Esophagus mucosa (tissue), 1 donor: Measurements from ENCODE around the gene SLC4A4. TPM values are rescaled to one million over a fixed set of nuclear protein-coding genes. Genes with fewer than 3 reads are reported as not detected.

ENCODE experiments used
- ATAC-seq: fragments of 200-7000 bp; cut with Tn5 transposase; one replicate; pipeline ENCODE4 v1.9.1; 2020
- total RNA-seq: library from RNA; stranded (reverse); gene quantifications from one replicate; pipeline ENCODE4 v1.2.4, GENCODE V29; 2023
- donor health status: DM: yes; HTN: yes; CAD: no.

The SLC4A4 gene
- total RNA-seq, 1 donor from 2014 or later: 0.96 TPM

DNA sequence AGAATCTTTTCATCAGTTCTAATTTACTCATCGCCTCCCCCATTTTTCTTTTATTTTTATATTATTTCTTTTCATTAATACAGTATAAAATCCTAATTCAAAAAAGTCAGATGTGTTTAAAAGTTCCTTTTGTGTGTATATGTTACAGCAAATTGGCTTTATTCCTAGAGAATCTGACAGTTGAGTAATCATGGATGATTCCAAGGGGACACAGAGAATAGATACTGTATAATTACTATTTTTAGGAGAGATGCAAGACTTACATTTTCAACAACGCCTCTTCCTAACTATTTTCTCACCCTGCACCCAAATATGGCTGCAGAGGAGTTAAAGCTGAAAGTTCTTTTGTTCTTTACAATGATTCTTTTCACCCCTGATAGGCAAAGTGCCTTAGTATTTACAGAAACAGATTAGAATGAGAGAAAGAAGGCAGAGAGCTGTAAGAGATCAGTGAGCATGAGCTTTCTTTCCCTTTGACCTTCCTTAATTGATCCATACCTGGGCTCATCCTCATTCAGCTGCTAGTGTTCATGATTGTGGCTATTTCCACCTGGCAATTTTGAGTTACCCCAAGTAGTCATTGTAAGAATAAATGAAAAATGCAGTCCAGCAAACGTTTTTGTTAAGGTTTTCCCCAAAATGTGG lies 210.8 kb downstream of the SLC4A4 start:
- ATAC-seq: no peak

GRCh38 chr4:71550220-71551165 lies 211.7 kb downstream of the SLC4A4 start:
- no peak for ATAC-seq

DNA sequence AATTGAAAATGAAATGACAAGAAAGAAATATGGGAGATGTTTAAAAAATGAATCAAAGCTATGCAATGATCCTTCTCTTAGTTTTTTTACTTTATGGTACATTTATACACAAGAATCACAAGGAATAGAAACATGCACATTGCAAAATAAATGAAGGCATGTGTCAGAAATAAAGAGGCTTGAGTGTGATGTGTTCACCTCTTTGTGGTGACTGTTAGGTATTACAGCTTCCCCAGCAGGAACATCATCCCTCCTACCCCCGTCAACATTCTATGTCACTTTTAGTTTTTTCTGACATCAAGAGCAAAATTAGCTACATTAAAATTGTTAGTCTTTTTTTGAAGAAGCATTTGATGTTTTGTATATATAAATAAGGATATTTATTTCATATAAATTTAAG lies 214.8 kb downstream of the SLC4A4 start:
- ATAC-seq: peak; percentile 72

DNA sequence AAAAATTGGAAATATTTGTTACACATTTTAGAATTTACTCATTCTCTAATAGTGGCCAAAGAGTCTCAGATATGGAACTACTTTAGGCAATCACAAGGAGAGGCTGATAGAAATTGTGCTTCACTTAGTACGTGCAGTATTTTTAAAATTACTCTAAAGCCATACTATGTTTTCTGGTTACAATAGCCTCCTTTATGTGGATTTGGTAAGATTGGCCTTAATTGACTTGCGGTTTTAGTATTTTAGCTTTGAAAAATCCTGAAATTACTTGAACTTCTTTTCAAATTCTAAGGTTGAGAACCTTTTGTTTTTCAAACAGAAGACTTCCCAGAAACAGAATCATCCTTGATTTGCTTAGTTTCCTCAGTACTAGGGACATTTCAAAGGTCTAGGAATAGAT lies 215.2 kb downstream of the SLC4A4 start:
- ATAC-seq: no peak

- no peak for ATAC-seq
These were observed 219.4 kb downstream of the SLC4A4 start for GRCh38 chr4:71558248-71558647.

- ATAC-seq: no peak
These were observed 221.2 kb downstream of the SLC4A4 start for GRCh38 chr4:71559957-71560571.

DNA sequence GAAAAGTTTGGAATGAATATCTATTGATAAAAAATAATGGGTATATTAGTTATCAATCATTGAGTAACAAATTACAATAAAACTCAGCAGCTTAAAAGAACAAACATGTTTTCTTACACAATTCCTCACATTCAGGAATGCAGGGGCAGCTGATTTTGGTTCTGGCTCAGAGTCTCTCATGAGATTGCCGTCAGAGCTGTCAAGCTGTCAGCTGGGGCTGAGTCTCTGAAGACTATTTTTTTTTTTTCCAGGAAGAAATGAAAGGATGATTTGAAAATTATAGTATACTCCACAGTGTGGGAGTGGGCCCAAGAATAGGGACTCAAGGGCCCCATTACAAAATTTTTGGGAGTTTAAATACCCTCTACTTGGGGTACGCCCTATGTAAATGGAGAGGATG lies 226.0 kb downstream of the SLC4A4 start:
- ATAC-seq: no peak

GRCh38 chr4:71566856-71567255 lies 228.0 kb downstream of the SLC4A4 start:
- no peak for ATAC-seq

GRCh38 chr4:71568131-71568530 lies 229.3 kb downstream of the SLC4A4 start:
- no peak for ATAC-seq

DNA sequence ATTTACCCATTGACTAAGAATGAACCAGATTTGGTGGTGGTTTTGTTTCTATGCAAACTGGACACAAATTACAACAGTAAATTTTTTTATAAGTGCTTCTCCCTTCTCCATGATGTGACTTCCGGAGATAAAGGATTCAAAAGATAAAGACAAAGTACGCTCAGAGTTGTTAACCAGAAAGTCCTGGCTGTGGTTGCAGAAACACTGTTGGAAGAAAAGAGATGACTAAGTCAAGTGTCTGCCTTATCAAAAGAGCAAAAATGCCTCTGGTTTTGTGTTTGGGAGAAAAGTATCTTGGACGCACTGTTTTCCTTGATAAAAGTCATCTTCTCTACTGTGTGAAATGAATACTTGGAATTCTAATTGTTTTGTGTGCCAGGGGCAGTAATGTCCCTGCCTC lies 231.7 kb downstream of the SLC4A4 start:
- no peak for ATAC-seq

- no peak for ATAC-seq
These were observed 232.5 kb downstream of the SLC4A4 start for GRCh38 chr4:71571346-71571745.

DNA sequence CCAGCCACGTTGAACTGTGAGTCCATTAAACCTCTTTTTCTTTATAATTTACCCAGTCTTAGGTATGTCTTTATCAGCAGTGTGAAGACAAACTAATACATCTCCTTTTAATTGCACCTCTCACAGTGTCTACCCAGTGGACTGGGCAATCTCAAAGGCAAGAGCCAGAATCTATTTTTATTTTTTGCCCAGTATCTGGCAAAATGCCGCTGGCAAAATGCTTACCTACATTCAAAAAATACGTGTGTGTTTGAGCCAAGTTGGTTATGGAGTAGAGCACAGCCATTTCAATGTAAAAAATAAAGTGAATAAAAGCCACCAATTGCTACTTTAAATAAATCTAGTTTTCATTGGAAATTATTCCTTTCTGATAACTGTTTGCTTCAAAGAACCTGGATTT lies 245.2 kb downstream of the SLC4A4 start:
- no peak for ATAC-seq

GRCh38 chr4:71584585-71584984 lies 245.8 kb downstream of the SLC4A4 start:
- no peak for ATAC-seq

DNA sequence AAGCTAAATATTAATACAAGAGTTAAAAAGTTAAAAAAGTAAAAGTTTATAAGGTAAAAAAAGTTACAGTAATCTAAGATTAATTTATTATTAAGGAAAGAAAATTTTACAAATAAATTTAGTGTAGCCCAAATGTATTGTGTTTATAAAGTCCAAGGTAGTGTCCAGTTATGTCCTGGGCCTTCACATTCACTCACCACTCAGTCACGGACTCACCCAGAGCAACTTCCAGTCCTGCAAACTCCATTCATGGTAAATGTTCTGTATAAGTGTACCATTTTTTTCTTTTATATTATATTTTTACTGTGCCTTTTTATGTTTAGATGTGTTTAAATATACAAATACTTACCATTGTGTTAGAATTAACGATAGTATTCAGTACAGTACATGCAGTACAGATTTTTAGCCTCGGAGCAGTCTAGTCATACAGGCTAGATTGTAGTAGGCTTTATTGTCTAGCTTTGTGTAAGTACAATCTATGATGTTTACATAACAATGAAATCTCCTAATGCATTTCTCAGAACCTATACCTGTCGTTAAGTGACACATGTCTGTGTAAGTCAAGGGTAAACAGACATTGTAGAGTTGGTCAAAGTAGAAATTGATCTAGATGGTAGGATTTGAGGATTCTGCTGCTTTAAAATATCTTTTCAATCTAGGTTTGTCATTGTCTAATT lies 247.4 kb downstream of the SLC4A4 start:
- ATAC-seq: no peak

DNA sequence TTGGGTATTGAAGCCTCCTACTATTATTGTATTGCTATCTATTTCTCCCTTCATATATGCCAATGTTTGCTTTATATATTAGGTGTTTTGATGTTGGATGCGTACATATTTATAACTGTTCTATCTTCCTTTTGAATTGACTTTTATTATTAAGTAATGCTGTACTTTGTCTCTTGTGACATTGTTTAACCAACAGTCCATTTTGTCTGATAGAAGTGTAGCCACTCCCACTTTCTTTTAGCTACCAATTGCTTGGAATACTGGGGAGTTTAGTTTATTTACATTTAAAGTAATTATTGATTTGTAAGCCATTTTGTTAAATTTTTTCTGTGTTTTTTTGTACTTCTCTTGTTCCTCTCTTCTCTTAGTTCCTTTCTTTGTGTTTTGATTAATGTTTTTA lies 249.2 kb downstream of the SLC4A4 start:
- ATAC-seq: no peak

DNA sequence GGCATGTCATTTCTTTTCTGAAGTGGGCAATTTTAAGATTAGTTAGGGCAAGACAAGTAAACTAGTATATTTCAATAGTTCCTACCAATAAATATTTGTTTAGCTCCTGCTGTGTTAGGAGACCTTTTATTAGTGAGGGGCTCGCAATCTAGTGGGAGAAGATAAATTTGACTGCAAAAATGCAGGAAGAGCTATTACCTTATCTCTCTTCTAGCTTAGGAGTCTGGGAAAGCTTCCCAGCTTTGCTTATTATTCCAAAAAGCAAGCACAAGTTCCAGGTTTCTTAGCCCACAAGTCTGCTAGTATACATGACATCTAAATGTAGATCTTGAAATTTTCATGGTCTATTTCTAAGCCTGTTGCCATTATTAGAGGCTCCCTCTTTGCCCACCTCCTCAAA lies 254.0 kb downstream of the SLC4A4 start:
- no peak for ATAC-seq

- ATAC-seq: no peak
These were observed 254.5 kb downstream of the SLC4A4 start for GRCh38 chr4:71593311-71593710.

GRCh38 chr4:71595576-71596108 lies 256.8 kb downstream of the SLC4A4 start:
- ATAC-seq: peak; percentile 83

GRCh38 chr4:71599578-71599977 lies 260.8 kb downstream of the SLC4A4 start:
- no peak for ATAC-seq

DNA sequence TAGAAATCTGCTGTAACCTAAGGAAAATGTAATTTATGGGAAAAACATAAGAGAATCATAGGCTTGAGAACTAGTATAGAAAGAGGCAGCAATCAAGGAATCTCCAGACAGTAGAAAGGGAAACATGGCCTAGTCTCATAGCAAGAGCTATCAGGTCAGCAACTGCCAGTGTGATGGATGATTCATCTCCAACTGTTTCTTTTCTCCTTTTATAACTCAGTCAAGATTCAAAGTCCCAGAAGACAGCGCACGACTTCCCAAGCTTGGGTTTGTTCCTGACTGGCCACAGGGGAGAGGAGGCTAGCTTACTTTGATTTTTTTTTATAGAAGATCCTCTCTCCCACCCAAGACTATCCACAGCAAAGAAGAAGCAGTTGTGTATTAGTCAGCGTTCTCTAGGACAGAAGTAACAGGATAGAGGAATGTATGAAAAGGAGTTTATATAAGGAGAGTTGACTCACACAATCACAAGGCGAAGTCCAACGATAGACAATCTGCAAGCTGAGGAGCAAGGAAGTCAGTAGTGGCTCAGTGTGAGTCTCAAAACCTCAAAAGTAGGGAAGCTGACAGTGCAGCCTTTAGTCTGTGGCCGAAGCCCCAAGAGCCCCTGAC lies 263.6 kb downstream of the SLC4A4 start:
- ATAC-seq: no peak

- no peak for ATAC-seq
These were observed 266.0 kb downstream of the SLC4A4 start for GRCh38 chr4:71604785-71605184.

DNA sequence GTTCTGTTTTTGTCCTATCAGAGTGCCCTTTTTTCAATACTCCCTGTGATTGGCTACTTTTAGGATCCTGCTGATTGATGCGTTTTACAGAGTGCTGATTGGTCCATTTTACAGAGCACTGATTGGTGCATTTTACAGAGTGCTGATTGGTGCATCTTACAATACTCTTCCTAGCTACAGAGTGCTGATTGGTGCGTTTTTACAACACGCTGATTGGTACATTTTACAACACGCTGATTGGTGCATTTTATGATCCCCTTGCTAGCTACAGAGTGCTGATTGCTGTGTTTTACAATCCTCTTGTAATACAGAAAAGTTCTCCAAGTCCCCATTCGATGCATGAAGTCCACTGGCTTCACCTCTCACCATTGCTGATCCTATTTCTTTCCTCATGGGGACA lies 268.3 kb downstream of the SLC4A4 start:
- ATAC-seq: no peak
